ENCODE results near the gene SNX25. TPM values are rescaled to one million over a fixed set of nuclear protein-coding genes. Genes with fewer than 3 reads are reported as not detected.

SNX25 gene
- total RNA-seq, 1 experiment from 2014 or later: 8.4 TPM

DNA sequence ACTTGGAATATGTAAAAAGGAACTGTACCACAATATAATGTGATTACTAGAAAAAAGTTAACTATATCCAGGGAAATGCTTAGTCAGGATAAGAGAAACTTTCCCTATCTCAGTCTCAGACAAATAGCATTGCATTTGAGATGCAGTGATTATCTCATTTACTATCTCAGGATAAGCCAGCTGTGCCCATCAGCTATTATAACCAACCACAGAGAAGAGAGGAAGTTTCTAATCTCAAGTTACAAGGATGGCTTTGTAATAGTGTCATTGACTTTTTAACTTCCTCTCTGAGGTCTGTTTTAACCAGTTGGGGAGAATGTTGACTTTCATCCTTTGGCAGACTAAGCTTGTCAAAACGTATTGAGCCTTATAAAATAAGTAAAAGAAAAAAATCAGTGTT is 56.5 kb downstream of the SNX25 start:
- Histone ChIP-seq H3F3A (ENCODE audit: low read length, unreplicated experiment) (no peaks in the 10 kb centered on the region), H3K4me2 (ENCODE audit: low read length) (no peak overlapping the region; the same call in 1 of the 2 replicates), H3K27ac (ENCODE audit: low read length) (no peak overlapping the region), H3K36me3 (ENCODE audit: low read depth, low read length) (no peaks in the 10 kb centered on the region), H3K27me3 (ENCODE audit: low read length) (no peaks in the 10 kb centered on the region), H3K9ac (ENCODE audit: low read length) (no peak overlapping the region), H3K4me1 (ENCODE audit: insufficient read depth, low read length) (peaks cover 35% of the 10 kb centered on the region), H3K79me2 (ENCODE audit: low read length) (no peaks in the 10 kb centered on the region), H3K9me2 (replicated peaks; ENCODE audit: low read length) (no peaks in the 10 kb centered on the region), H4K20me1 (ENCODE audit: low read length) (no peaks in the 10 kb centered on the region), H2AFZ (ENCODE audit: low read length) (no peak overlapping the region), H3K4me3 (ENCODE audit: low read length) (no peak overlapping the region), H3K9me3 (ENCODE audit: low read length) (no peaks in the 10 kb centered on the region)
- ChIA-PET CTCF (no interaction called here), POLR2A (ENCODE audit: unreplicated experiment) (no interaction called here)
- TF ChIP-seq EZH2 (IDR thresholded peaks at IDR 0.05; ENCODE audit: low read length, unreplicated experiment) (no peak), EZH2phosphoT487 (IDR thresholded peaks at IDR 0.05; ENCODE audit: borderline replicate concordance, low read length) (no peak)
- TF ChIP-seq, protein P1, sequence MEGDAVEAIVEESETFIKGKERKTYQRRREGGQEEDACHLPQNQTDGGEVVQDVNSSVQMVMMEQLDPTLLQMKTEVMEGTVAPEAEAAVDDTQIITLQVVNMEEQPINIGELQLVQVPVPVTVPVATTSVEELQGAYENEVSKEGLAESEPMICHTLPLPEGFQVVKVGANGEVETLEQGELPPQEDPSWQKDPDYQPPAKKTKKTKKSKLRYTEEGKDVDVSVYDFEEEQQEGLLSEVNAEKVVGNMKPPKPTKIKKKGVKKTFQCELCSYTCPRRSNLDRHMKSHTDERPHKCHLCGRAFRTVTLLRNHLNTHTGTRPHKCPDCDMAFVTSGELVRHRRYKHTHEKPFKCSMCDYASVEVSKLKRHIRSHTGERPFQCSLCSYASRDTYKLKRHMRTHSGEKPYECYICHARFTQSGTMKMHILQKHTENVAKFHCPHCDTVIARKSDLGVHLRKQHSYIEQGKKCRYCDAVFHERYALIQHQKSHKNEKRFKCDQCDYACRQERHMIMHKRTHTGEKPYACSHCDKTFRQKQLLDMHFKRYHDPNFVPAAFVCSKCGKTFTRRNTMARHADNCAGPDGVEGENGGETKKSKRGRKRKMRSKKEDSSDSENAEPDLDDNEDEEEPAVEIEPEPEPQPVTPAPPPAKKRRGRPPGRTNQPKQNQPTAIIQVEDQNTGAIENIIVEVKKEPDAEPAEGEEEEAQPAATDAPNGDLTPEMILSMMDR (conservative IDR thresholded peaks at IDR 0.05; ENCODE audit: low read depth, low read length): no peak
- peak; percentile 64 for ATAC-seq
- no TSS peak for BruUV-seq (replicated peaks)
- intact Hi-C loops (cut with micrococcal nuclease): loop anchor here (5.0 kb wide), 1 partner anchor 41 kb away; no protein-coding TSS in a partner anchor
- peak; percentile 20 for DNase-seq

- DNase-seq (peak; percentile 83), ATAC-seq (peak; percentile 61)
- Histone ChIP-seq H3K27ac (ENCODE audit: low read length) (peak overlapping the region; percentile 41; the same call in 1 of the 2 replicates), H3K4me3 (ENCODE audit: low read length) (no peak overlapping the region), H2AFZ (ENCODE audit: low read length) (no peak overlapping the region), H3K4me1 (ENCODE audit: insufficient read depth, low read length) (peaks cover 49% of the 10 kb centered on the region), H3K9me3 (ENCODE audit: low read length) (no peaks in the 10 kb centered on the region), H3K79me2 (ENCODE audit: low read length) (no peaks in the 10 kb centered on the region), H3K9me2 (replicated peaks; ENCODE audit: low read length) (no peaks in the 10 kb centered on the region), H3K36me3 (ENCODE audit: low read depth, low read length) (no peaks in the 10 kb centered on the region), H3F3A (ENCODE audit: low read length, unreplicated experiment) (no peaks in the 10 kb centered on the region), H4K20me1 (ENCODE audit: low read length) (no peaks in the 10 kb centered on the region), H3K9ac (ENCODE audit: low read length) (no peak overlapping the region), H3K4me2 (ENCODE audit: low read length) (peak overlapping the region; percentile 27; the same call in 1 of the 2 replicates), H3K27me3 (ENCODE audit: low read length) (no peaks in the 10 kb centered on the region)
- BruUV-seq (replicated peaks): no TSS peak
- intact Hi-C loops (cut with micrococcal nuclease): loop anchor here (5.0 kb wide), 1 partner anchor 38 kb away; no protein-coding TSS in a partner anchor
- ChIA-PET POLR2A (ENCODE audit: unreplicated experiment) (no interaction called here), CTCF (no interaction called here)
- TF ChIP-seq, protein P1 (conservative IDR thresholded peaks at IDR 0.05; ENCODE audit: low read depth, low read length): no peak
- TF ChIP-seq EZH2phosphoT487 (IDR thresholded peaks at IDR 0.05; ENCODE audit: borderline replicate concordance, low read length): no peak
- TF ChIP-seq EZH2 (IDR thresholded peaks at IDR 0.05; ENCODE audit: low read length, unreplicated experiment): no peak
Observed at GRCh38 chr4:185269286-185269685, 59.9 kb downstream of the SNX25 start.

DNA sequence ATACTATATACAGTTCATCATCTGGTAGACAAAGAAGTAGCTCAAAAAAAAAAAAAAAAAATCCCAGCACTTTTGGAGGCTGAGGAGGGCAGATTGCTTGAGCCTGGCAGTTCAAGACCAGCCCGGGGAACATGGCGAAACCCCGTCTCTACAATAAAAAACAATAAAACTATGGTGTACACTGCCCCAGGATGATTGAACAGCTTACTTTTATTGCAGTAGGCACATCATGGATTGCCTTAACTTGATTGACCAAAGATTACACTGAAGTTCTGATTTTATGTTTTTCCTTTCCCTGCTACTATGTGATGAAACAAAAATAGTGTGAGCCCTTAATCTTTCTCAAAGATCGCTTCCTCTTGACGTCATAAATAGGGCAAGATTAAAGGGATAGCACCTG is 60.6 kb downstream of the SNX25 start:
- H3K4me1 ChIP-seq (ENCODE audit: insufficient read depth, low read length): peaks cover 49% of the 10 kb centered on the region
- no peaks in the 10 kb centered on the region for H3F3A ChIP-seq (ENCODE audit: low read length, unreplicated experiment)
- H3K4me2 ChIP-seq (ENCODE audit: low read length): no peak overlapping the region
- POLR2A ChIA-PET (ENCODE audit: unreplicated experiment): no interaction called here
- no peaks in the 10 kb centered on the region for H3K9me2 ChIP-seq (replicated peaks; ENCODE audit: low read length)
- H3K9ac ChIP-seq (ENCODE audit: low read length): no peak overlapping the region
- H3K36me3 ChIP-seq (ENCODE audit: low read depth, low read length): no peaks in the 10 kb centered on the region
- CTCF ChIA-PET: no interaction called here
- intact Hi-C loops (cut with micrococcal nuclease): no loop called here
- H3K27ac ChIP-seq (ENCODE audit: low read length): no peak overlapping the region
- no peaks in the 10 kb centered on the region for H3K79me2 ChIP-seq (ENCODE audit: low read length)
- no peaks in the 10 kb centered on the region for H4K20me1 ChIP-seq (ENCODE audit: low read length)
- no peaks in the 10 kb centered on the region for H3K27me3 ChIP-seq (ENCODE audit: low read length)
- no peak overlapping the region for H2AFZ ChIP-seq (ENCODE audit: low read length)
- TF ChIP-seq, protein P1 (conservative IDR thresholded peaks at IDR 0.05; ENCODE audit: low read depth, low read length): no peak
- TF ChIP-seq EZH2phosphoT487 (IDR thresholded peaks at IDR 0.05; ENCODE audit: borderline replicate concordance, low read length) (no peak), EZH2 (IDR thresholded peaks at IDR 0.05; ENCODE audit: low read length, unreplicated experiment) (no peak)
- ATAC-seq: no peak
- H3K9me3 ChIP-seq (ENCODE audit: low read length): no peaks in the 10 kb centered on the region
- no peak overlapping the region for H3K4me3 ChIP-seq (ENCODE audit: low read length)
- BruUV-seq (replicated peaks): no TSS peak
- no peak for DNase-seq

Data from PC-3 (cell line).